K562 (cell line): Measurements from ENCODE around the gene DPP9. TPM values are rescaled to one million over a fixed set of nuclear protein-coding genes. Genes with fewer than 3 reads are reported as not detected.

Source experiments
- EWSR1 ChIP-seq: fragments of 450-650 bp; IDR thresholded peaks from 2 replicates; pipeline ENCODE4 v1.6.1; 2018; ENCODE audit warnings: borderline replicate concordance, mild to moderate bottlenecking, low read depth, moderate library complexity; ENCODE audit not compliant: partially characterized antibody
- KDM4B ChIP-seq, 2 experiments: fragments of 450-650 bp in 1 of 2; sonication (generic) in 1 of 2; IDR thresholded peaks; 2 replicates each; pipeline ENCODE4 v1.6.1; 2016 to 2017; ENCODE audit warnings: borderline replicate concordance in 2 of 2, antibody characterized with exemption in 1 of 2, low read depth in 1 of 2, mild to moderate bottlenecking in 1 of 2
- KDM5B ChIP-seq: fragments of 200-600 bp; sonication (generic); IDR thresholded peaks from 2 replicates; pipeline ENCODE4 v1.6.1; 2012; ENCODE audit warnings: low read depth, mild to moderate bottlenecking, moderate library complexity, low read length, control low read depth, inconsistent platforms; ENCODE audit not compliant: insufficient replicate concordance
- KLF16 ChIP-seq: IDR thresholded peaks from 2 replicates; pipeline ENCODE4 v1.6.1; 2016; ENCODE audit warnings: antibody characterized with exemption
- MAFK ChIP-seq: IDR thresholded peaks from 2 replicates; pipeline ENCODE4 v1.6.1; 2011; ENCODE audit warnings: low read length, improper control_type of control experiment
- MEF2D ChIP-seq: conservative IDR thresholded peaks from 2 replicates; pipeline ENCODE4 v1.6.1; 2016; ENCODE audit warnings: low read depth, missing genetic modification characterization, missing compliant biosample characterization
- NFE2L1 ChIP-seq: fragments of 450-650 bp; IDR thresholded peaks from 2 replicates; pipeline ENCODE4 v1.6.1; 2016; ENCODE audit warnings: missing genetic modification characterization, low read depth, mild to moderate bottlenecking, missing compliant biosample characterization, moderate library complexity, borderline replicate concordance
- SAFB2 ChIP-seq: fragments of 200-400 bp; formaldehyde crosslinking; IDR thresholded peaks from 2 replicates; pipeline ENCODE4 v1.6.1; 2018; ENCODE audit warnings: borderline replicate concordance, low read length, low read depth, moderate library complexity; ENCODE audit not compliant: severe bottlenecking
- polyA plus RNA-seq, 8 experiments: library from polyadenylated mRNA; depleted of rRNA in 4 of 8; stranded (reverse) in 5 of 8; unstranded in 3 of 8; fragments of >200 nt; fragmentation: Nextera tagmentation in 2 of 8; fragmentation: Illumina TruSeq in 1 of 8; extraction: Ambion mirVana in 2 of 8; extraction: Trizol in 1 of 8; gene quantifications; 2 replicates each; pipeline versions ENCODE4 v1.2.1 to v1.2.3, GENCODE V29; 2011 to 2014; ENCODE audit warnings: inconsistent platforms in 1 of 8, missing spikeins in 1 of 8
- total RNA-seq, 7 experiments: library from RNA; depleted of rRNA in 6 of 7; stranded (reverse); fragments of >200 nt in 6 of 7; fragmentation: Illumina TruSeq in 2 of 7; extraction: Trizol in 2 of 7; gene quantifications; 2 replicates each; pipeline versions ENCODE4 v1.2.1 to v1.2.3, GENCODE V29; 2011 to 2021; ENCODE audit warnings: low replicate concordance in 1 of 7
- TF ChIP-seq, protein P1 (sequence below): fragments of 250-450 bp; sonication (Bioruptor Pico); IDR thresholded peaks from 2 replicates; pipeline ENCODE4 v1.4.0; 2020; ENCODE audit warnings: mild to moderate bottlenecking, moderate library complexity
- TF ChIP-seq, protein P2 (sequence below): sonication (generic); formaldehyde crosslinking; IDR thresholded peaks from 2 replicates; pipeline ENCODE4 v1.8.1; 2023; ENCODE audit warnings: missing genetic modification reagents, mild to moderate bottlenecking, borderline replicate concordance
- TF ChIP-seq, protein P3 (sequence below): fragments of 250-450 bp; sonication (Bioruptor Pico); IDR thresholded peaks from 2 replicates; pipeline ENCODE4 v1.5.0; 2021; ENCODE audit warnings: mild to moderate bottlenecking, borderline replicate concordance
- TF ChIP-seq, protein P4 (sequence below): sonication (generic); formaldehyde crosslinking; IDR thresholded peaks from 2 replicates; pipeline ENCODE4 v1.8.1; 2023; ENCODE audit warnings: mild to moderate bottlenecking, missing genetic modification reagents

The DPP9 gene
- total and polyA plus RNA-seq, 9 of the 15 experiments (the other 6 are each of a cell fraction or from before 2014, with no cell fraction given) = 0.90 to 66.7 (median 24.5) TPM

DNA sequence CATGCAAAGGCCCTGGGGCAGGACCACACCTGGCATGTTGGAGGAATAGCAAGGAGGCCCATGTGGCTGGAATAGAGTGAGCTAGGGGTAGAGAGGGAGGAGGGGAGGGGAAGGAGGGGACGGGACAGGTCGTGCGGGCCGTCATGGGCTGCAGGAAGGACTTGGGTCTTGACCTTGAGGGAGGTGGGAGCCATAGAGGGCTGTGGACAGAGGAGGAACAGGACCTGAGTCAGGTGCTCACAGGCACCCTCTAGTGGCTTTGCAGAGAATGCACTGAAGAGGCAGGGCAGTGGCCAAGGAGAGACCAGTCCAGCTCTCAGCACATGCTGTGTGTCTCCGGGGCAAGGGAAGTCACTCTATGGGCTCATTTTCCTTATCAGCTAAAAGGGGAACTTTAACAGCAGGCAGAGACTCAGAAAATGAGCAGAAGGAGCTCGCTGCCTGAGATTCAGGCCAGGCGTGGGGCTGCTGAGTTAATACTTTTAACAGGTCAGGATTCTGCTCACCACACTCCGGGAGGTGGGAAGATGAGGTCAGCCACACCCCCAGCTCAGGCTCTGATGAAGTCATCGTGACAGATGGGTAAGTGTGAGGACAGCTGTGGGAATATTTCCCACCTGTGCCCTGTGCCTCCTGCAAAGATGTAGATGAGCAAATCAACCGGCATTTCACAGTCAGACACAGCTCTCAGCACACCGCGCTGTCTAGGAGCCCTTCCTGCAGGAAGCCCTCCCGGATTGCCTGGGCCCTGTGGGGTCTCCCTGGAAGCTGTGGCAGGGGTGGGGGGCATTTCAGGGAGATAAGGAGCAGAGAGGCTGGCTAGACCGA lies 90.3 kb downstream of the DPP9 start (continued):
- TF ChIP-seq, protein P1, sequence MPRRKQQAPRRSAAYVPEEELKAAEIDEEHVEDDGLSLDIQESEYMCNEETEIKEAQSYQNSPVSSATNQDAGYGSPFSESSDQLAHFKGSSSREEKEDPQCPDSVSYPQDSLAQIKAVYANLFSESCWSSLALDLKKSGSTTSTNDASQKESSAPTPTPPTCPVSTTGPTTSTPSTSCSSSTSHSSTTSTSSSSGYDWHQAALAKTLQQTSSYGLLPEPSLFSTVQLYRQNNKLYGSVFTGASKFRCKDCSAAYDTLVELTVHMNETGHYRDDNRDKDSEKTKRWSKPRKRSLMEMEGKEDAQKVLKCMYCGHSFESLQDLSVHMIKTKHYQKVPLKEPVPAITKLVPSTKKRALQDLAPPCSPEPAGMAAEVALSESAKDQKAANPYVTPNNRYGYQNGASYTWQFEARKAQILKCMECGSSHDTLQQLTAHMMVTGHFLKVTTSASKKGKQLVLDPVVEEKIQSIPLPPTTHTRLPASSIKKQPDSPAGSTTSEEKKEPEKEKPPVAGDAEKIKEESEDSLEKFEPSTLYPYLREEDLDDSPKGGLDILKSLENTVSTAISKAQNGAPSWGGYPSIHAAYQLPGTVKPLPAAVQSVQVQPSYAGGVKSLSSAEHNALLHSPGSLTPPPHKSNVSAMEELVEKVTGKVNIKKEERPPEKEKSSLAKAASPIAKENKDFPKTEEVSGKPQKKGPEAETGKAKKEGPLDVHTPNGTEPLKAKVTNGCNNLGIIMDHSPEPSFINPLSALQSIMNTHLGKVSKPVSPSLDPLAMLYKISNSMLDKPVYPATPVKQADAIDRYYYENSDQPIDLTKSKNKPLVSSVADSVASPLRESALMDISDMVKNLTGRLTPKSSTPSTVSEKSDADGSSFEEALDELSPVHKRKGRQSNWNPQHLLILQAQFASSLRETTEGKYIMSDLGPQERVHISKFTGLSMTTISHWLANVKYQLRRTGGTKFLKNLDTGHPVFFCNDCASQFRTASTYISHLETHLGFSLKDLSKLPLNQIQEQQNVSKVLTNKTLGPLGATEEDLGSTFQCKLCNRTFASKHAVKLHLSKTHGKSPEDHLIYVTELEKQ (CRISPR knock-in tag) = no peak
- TF ChIP-seq, protein P2, sequence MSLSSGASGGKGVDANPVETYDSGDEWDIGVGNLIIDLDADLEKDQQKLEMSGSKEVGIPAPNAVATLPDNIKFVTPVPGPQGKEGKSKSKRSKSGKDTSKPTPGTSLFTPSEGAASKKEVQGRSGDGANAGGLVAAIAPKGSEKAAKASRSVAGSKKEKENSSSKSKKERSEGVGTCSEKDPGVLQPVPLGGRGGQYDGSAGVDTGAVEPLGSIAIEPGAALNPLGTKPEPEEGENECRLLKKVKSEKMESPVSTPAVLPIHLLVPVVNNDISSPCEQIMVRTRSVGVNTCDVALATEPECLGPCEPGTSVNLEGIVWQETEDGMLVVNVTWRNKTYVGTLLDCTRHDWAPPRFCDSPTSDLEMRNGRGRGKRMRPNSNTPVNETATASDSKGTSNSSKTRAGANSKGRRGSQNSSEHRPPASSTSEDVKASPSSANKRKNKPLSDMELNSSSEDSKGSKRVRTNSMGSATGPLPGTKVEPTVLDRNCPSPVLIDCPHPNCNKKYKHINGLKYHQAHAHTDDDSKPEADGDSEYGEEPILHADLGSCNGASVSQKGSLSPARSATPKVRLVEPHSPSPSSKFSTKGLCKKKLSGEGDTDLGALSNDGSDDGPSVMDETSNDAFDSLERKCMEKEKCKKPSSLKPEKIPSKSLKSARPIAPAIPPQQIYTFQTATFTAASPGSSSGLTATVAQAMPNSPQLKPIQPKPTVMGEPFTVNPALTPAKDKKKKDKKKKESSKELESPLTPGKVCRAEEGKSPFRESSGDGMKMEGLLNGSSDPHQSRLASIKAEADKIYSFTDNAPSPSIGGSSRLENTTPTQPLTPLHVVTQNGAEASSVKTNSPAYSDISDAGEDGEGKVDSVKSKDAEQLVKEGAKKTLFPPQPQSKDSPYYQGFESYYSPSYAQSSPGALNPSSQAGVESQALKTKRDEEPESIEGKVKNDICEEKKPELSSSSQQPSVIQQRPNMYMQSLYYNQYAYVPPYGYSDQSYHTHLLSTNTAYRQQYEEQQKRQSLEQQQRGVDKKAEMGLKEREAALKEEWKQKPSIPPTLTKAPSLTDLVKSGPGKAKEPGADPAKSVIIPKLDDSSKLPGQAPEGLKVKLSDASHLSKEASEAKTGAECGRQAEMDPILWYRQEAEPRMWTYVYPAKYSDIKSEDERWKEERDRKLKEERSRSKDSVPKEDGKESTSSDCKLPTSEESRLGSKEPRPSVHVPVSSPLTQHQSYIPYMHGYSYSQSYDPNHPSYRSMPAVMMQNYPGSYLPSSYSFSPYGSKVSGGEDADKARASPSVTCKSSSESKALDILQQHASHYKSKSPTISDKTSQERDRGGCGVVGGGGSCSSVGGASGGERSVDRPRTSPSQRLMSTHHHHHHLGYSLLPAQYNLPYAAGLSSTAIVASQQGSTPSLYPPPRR = 0 out of 2 replicates have a peak, but pooled peaks have one; percentile 36
- peak; percentile 54; the same call in 1 of the 2 replicates for TF ChIP-seq KLF16
- TF ChIP-seq MAFK = no peak
- TF ChIP-seq, protein P3, sequence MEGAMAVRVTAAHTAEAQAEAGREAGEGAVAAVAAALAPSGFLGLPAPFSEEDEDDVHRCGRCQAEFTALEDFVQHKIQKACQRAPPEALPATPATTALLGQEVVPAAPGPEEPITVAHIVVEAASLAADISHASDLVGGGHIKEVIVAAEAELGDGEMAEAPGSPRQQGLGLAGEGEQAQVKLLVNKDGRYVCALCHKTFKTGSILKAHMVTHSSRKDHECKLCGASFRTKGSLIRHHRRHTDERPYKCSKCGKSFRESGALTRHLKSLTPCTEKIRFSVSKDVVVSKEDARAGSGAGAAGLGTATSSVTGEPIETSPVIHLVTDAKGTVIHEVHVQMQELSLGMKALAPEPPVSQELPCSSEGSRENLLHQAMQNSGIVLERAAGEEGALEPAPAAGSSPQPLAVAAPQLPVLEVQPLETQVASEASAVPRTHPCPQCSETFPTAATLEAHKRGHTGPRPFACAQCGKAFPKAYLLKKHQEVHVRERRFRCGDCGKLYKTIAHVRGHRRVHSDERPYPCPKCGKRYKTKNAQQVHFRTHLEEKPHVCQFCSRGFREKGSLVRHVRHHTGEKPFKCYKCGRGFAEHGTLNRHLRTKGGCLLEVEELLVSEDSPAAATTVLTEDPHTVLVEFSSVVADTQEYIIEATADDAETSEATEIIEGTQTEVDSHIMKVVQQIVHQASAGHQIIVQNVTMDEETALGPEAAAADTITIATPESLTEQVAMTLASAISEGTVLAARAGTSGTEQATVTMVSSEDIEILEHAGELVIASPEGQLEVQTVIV = no peak
- TF ChIP-seq MEF2D (tag) = 0 out of 2 replicates have a peak, but pooled peaks have one; percentile 33
- TF ChIP-seq KDM5B = peak; percentile 26
- no peak for TF ChIP-seq EWSR1
- TF ChIP-seq, protein P4, sequence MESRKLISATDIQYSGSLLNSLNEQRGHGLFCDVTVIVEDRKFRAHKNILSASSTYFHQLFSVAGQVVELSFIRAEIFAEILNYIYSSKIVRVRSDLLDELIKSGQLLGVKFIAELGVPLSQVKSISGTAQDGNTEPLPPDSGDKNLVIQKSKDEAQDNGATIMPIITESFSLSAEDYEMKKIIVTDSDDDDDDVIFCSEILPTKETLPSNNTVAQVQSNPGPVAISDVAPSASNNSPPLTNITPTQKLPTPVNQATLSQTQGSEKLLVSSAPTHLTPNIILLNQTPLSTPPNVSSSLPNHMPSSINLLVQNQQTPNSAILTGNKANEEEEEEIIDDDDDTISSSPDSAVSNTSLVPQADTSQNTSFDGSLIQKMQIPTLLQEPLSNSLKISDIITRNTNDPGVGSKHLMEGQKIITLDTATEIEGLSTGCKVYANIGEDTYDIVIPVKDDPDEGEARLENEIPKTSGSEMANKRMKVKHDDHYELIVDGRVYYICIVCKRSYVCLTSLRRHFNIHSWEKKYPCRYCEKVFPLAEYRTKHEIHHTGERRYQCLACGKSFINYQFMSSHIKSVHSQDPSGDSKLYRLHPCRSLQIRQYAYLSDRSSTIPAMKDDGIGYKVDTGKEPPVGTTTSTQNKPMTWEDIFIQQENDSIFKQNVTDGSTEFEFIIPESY (CRISPR knock-in tag) = peak; percentile 72
- no peak for TF ChIP-seq KDM4B (IDR thresholded peaks at IDR 0.05; ENCODE audit: borderline replicate concordance in 2 of 2, low read depth in 1 of 2)
- TF ChIP-seq SAFB2 = no peak
- TF ChIP-seq NFE2L1 (tag) = no peak
